Measurements from ENCODE around the gene ADAMTS9. TPM values are rescaled to one million over a fixed set of nuclear protein-coding genes. Genes with fewer than 3 reads are reported as not detected.

Gene ADAMTS9
- total and polyA plus RNA-seq, 9 of the 15 experiments (the other 6 are each of a cell fraction or from before 2014, with no cell fraction given) = 0.05 to 0.32 (median 0.13) TPM; not detected in 2

DNA sequence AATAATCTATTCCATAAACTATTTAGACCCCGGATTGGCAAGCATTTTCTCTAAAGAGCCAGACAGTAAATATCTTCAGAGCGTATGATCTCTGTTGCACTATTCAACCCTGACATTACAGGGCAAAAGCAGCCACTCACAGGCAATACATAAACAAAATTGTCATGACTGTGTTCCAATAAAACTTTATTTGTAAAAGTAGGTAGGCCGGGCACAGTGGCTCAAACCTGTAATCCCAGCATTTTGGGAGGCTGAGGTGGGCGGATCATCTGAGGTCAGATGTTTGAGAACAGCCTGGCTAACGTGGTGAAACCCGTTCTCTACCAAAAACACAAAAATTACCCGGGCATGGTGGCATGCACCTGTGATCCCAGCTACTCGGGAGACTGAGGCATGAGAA is 66.5 kb downstream of the ADAMTS9 start (continued):
- TF ChIP-seq NR3C1 (CRISPR knock-in tag; IDR thresholded peaks at IDR 0.05) = no peak
- TF ChIP-seq, protein P1, sequence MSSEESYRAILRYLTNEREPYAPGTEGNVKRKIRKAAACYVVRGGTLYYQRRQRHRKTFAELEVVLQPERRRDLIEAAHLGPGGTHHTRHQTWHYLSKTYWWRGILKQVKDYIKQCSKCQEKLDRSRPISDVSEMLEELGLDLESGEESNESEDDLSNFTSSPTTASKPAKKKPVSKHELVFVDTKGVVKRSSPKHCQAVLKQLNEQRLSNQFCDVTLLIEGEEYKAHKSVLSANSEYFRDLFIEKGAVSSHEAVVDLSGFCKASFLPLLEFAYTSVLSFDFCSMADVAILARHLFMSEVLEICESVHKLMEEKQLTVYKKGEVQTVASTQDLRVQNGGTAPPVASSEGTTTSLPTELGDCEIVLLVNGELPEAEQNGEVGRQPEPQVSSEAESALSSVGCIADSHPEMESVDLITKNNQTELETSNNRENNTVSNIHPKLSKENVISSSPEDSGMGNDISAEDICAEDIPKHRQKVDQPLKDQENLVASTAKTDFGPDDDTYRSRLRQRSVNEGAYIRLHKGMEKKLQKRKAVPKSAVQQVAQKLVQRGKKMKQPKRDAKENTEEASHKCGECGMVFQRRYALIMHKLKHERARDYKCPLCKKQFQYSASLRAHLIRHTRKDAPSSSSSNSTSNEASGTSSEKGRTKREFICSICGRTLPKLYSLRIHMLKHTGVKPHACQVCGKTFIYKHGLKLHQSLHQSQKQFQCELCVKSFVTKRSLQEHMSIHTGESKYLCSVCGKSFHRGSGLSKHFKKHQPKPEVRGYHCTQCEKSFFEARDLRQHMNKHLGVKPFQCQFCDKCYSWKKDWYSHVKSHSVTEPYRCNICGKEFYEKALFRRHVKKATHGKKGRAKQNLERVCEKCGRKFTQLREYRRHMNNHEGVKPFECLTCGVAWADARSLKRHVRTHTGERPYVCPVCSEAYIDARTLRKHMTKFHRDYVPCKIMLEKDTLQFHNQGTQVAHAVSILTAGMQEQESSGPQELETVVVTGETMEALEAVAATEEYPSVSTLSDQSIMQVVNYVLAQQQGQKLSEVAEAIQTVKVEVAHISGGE (CRISPR knock-in tag; IDR thresholded peaks at IDR 0.05) = peak in 1 of 3 experiments; percentile 41; a peak in 1 of 6 replicates
- TF ChIP-seq GTF2E2 (tag; IDR thresholded peaks at IDR 0.05) = no peak
- no peak for TF ChIP-seq SLC30A9 (CRISPR knock-in tag; IDR thresholded peaks at IDR 0.05)
- no peak for TF ChIP-seq LCOR (CRISPR knock-in tag; IDR thresholded peaks at IDR 0.05)

DNA sequence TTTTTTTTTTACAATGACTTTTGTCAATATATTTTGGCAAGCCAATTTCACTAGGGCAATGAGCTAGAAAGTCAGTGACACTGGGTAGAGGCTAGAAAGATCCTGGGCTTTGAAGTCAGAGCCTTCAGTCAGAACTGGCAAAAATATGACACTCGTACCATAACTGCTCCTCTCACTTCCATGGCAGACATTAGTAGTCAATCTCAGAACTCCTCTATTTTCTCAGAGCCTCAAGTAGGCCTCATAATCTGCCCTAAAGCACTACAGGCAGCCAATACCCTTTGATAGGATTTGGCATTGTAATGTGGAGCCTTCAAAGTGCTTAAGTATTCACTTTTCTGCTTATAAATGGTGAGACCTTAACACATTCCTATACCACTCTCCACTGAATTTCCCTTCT is 67.8 kb downstream of the ADAMTS9 start:
- Histone ChIP-seq H3K27ac (ENCODE audit: extremely low read depth, low read depth, low read length) (no peak overlapping the region), H3K79me2 (ENCODE audit: control insufficient read depth, insufficient read depth, low read length) (no peaks in the 10 kb centered on the region; the same call in 2 of the 3 replicates), H3K9ac (ENCODE audit: insufficient read depth in 1 of 2, low read depth in 2 of 2, low read length in 2 of 2) (no peak overlapping the region), H3K36me3 (ENCODE audit: control insufficient read depth, insufficient read depth, low read length) (no peaks in the 10 kb centered on the region), H3K9me1 (ENCODE audit: control insufficient read depth, insufficient read depth, low read length) (no peaks in the 10 kb centered on the region), H3K4me3 (no peak overlapping the region), H3K4me2 (ENCODE audit: insufficient read depth, low read length) (no peak overlapping the region), H3K4me1 (replicated peaks in 1 of 2; ENCODE audit: control insufficient read depth in 2 of 2, insufficient read depth in 2 of 2, low read length in 2 of 2) (no peaks in the 10 kb centered on the region), H3K27me3 (ENCODE audit: control insufficient read depth in 2 of 2, insufficient read depth in 2 of 2, low read length in 2 of 2) (no peaks in the 10 kb centered on the region; a peak in 1 of 5 replicates), H2AFZ (ENCODE audit: low read depth, low read length) (no peak overlapping the region), H4K20me1 (replicated peaks; ENCODE audit: control insufficient read depth, insufficient read depth, low read length) (no peaks in the 10 kb centered on the region), H3K9me3 (replicated peaks; ENCODE audit: control insufficient read depth, insufficient read depth, low read depth, low read length) (no peaks in the 10 kb centered on the region)
- CTCF ChIA-PET (ENCODE audit: low intra/inter-chr PET ratio) = no interaction called here
- in situ Hi-C loops (cut with MboI) = no loop called here
- POLR2A ChIA-PET = no interaction called here
- 0% methylated on average over 1 of the region's 1 CpG for WGBS (ENCODE audit: insufficient coverage, low coverage, missing lambda C conversion rate)
- no peak for FAIRE-seq
- TF ChIP-seq, protein P1 (CRISPR knock-in tag; IDR thresholded peaks at IDR 0.05) = peak in 1 of 3 experiments; percentile 62; a peak in 1 of 6 replicates
- TF ChIP-seq ZNF23 (CRISPR knock-in tag; IDR thresholded peaks at IDR 0.05) = peak; percentile 79
- peak; percentile 83 for TF ChIP-seq ZBTB17 (CRISPR knock-in tag; IDR thresholded peaks at IDR 0.05)
- TF ChIP-seq SMAD2 (IDR thresholded peaks at IDR 0.05; ENCODE audit: low read depth, low read length) = no peak
- BruUV-seq (replicated peaks) = no TSS peak
- no peak for ATAC-seq
- no peak for DNase-seq (ENCODE audit: extremely low read depth in 1 of 4, low spot score in 3 of 4)
- intact Hi-C loops (cut with micrococcal nuclease) = no loop called here

All from K562 (cell line).